ENCODE results near the gene SAMD11. TPM values are rescaled to one million over a fixed set of nuclear protein-coding genes. Genes with fewer than 3 reads are reported as not detected.

The SAMD11 gene
- polyA plus RNA-seq, 2 of the 4 experiments (the other 2 are of a cell fraction): 22.4 to 52.8 TPM

DNA sequence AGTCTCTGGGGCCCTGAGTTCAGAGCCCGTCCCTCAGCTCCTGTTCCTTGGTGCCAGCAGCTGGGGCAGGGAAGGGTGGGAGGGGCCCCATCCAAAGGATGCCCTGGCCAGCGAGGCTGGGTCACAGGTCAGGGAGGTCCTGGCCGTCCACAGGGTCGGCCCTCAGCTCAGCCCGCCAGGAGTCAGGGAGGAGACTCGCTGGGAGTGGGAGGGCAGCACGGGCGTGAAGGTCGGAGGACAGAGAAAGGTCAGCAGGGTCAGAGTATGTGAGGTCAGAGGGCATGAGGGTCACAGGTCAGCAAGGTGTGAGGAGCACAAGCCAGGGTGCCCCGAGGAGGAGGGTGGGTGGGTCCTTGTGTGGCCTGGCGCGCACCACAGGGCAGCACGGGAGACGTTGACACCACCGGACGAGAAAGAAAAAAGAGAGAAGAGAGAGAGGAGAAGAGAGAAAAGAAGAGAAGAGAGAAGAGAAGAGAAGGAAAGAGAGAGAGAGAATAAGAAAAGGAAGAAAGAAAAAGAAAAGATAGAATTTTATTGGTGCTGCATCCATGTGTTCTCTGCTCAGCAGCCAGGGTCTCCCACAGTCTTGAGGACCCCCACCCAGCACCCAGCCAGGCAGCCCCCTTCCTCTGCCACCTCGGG lies 51.1 kb downstream of the SAMD11 start:
- 84% methylated on average over 16 of the region's 17 CpGs for WGBS (ENCODE audit: missing lambda C conversion rate)
- Histone ChIP-seq H3K27ac (no peak overlapping the region; a peak in 1 of 6 replicates), H3K9me3 (no peaks in the 10 kb centered on the region), H3K4me2 (no peak overlapping the region; the same call in 2 of the 3 replicates), H3K4me3 (no peak overlapping the region), H3K4me1 (peaks cover 7% of the 10 kb centered on the region; the same call in 1 of the 3 replicates)
- DNase-seq (ENCODE audit: low read depth in 1 of 2, low spot score in 1 of 2): no peak
- ChIA-PET CTCF (interaction anchor here (0.8 to 3.7 kb wide), 4 partner anchors 8 to 70 kb away, joined by 3 to 26 read pairs (median 8); partner anchors contain the start of genes AGRN and PLEKHN1), POLR2A (no interaction called here)
- TF ChIP-seq RARB (CRISPR knock-in tag; IDR thresholded peaks at IDR 0.05): no peak
- no peak for TF ChIP-seq HOXA7 (CRISPR knock-in tag; IDR thresholded peaks at IDR 0.05)
- no peak for TF ChIP-seq CHD4 (IDR thresholded peaks at IDR 0.05; ENCODE audit: borderline replicate concordance)
- TF ChIP-seq, protein P1, sequence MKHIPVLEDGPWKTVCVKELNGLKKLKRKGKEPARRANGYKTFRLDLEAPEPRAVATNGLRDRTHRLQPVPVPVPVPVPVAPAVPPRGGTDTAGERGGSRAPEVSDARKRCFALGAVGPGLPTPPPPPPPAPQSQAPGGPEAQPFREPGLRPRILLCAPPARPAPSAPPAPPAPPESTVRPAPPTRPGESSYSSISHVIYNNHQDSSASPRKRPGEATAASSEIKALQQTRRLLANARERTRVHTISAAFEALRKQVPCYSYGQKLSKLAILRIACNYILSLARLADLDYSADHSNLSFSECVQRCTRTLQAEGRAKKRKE (CRISPR knock-in tag; IDR thresholded peaks at IDR 0.05; ENCODE audit: low read depth): no peak
- no peak for TF ChIP-seq CEBPB (IDR thresholded peaks at IDR 0.05)
- no peak for TF ChIP-seq BHLHE40 (IDR thresholded peaks at IDR 0.05; ENCODE audit: low read depth, low read length)
- no peak for TF ChIP-seq NFE2L2 (conservative IDR thresholded peaks at IDR 0.05; ENCODE audit: low read length)
- no peak for TF ChIP-seq CBX8 (IDR thresholded peaks at IDR 0.05)
- no peak for TF ChIP-seq RAD21 (conservative IDR thresholded peaks at IDR 0.05 in 1 of 2, IDR thresholded peaks at IDR 0.05 in 1 of 2)
- TF ChIP-seq, protein P2, sequence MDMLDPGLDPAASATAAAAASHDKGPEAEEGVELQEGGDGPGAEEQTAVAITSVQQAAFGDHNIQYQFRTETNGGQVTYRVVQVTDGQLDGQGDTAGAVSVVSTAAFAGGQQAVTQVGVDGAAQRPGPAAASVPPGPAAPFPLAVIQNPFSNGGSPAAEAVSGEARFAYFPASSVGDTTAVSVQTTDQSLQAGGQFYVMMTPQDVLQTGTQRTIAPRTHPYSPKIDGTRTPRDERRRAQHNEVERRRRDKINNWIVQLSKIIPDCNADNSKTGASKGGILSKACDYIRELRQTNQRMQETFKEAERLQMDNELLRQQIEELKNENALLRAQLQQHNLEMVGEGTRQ (IDR thresholded peaks at IDR 0.05): no peak
- no peak for TF ChIP-seq POLR2A (IDR thresholded peaks at IDR 0.05; ENCODE audit: low read length)
- no peak for ATAC-seq
- no peak for FAIRE-seq

DNA sequence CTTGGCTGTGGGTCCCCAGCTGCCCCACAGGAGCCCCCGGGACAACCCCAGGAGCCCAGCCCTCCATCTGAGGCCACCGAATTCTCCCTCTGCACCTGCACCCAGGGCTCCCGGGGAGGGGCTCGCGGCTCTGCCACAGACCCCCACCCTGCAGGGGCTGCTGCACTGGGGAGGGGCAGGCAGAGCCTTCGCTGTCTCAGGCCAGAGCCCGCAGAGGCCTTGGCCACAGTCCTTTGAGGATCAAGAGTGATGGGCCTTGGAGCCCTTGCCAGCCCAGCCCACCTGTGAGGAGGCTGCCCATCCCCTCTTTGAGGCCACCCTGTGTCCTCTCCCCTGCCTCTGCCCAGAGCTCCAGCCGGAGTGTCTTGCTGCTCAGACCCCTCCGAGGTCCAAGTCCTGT lies 51.6 kb downstream of the SAMD11 start:
- DNase-seq (ENCODE audit: low read depth in 1 of 2, low spot score in 1 of 2) (no peak), ATAC-seq (no peak; a peak in 1 of 6 replicates), FAIRE-seq (no peak)
- CTCF ChIA-PET: interaction anchor here (0.6 to 3.7 kb wide), 7 partner anchors 9 to 106 kb away, joined by 3 to 26 read pairs (median 5); partner anchors contain the start of gene PLEKHN1
- TF ChIP-seq KDM1A (IDR thresholded peaks at IDR 0.05; ENCODE audit: low read depth): no peak
- no peak overlapping the region; the same call in 2 of the 3 replicates for H3K4me3 ChIP-seq
- H3K4me2 ChIP-seq: peak overlapping the region; percentile 82
- POLR2A ChIA-PET: interaction anchor here (1.4 kb wide), 1 partner anchor 9 kb away, joined by 14 read pairs; the partner anchor contains the start of gene PLEKHN1
- 86% methylated on average over 3 of the region's 9 CpGs for WGBS (ENCODE audit: missing lambda C conversion rate)
- no peaks in the 10 kb centered on the region for H3K9me3 ChIP-seq
- peaks cover 7% of the 10 kb centered on the region; the same call in 1 of the 3 replicates for H3K4me1 ChIP-seq
- peak overlapping the region in 1 of 2 experiments; percentile 90; a peak in 2 of 6 replicates for H3K27ac ChIP-seq

DNA sequence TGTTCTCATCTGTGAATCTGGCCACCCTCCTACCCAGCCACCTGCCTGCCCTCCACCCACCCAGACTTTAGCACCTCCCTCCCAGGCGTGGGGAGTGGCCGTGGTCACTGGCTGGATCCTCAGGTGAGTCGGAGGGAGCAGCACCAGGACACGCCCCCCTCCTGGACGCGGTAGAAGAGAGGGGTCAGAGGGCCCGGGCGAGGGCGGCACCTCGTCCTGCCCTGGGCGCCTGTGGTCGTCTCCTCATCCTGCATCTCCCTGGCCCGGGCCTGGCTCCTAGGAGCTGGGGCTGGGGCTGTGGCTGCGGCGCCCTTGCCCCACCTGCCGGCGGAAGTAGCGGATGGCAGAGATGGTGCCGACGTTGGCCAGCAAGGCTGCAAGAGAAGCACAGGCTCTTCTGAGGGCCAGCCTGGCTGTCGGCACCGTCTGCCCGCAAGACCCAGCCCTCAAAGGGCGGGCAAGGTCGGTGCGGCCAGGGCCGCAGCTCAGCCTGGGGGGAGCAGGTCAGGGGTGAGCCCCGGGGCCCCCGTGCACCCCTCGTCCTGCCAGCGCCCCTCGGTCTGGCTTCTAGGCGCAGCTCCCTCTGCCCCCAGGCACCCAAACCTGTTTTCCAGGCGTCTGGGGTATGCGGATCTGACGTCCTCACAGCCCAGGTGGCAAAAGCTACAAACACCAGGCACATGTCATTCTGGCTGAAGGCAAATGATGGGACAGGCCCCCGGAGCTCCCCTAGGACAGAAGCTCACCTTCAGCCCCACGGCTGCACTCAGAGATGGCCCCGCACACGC lies 52.4 kb downstream of the SAMD11 start:
- Histone ChIP-seq H3K9me3 (no peaks in the 10 kb centered on the region), H3K4me3 (peak overlapping the region; percentile 38), H3K4me1 (peaks cover 7% of the 10 kb centered on the region; the same call in 1 of the 3 replicates), H3K27ac (peak overlapping the region; percentile 69 to 90), H3K4me2 (peak overlapping the region; percentile 82)
- 6% methylated on average over 6 of the region's 40 CpGs for WGBS (ENCODE audit: missing lambda C conversion rate)
- ATAC-seq: peak; percentile 82 to 94
- TF ChIP-seq HDAC2 (IDR thresholded peaks at IDR 0.05): no peak
- TF ChIP-seq, protein P3, sequence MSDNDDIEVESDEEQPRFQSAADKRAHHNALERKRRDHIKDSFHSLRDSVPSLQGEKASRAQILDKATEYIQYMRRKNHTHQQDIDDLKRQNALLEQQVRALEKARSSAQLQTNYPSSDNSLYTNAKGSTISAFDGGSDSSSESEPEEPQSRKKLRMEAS (IDR thresholded peaks at IDR 0.05): 0 out of 2 replicates have a peak, but pooled peaks have one; percentile 25
- TF ChIP-seq SMC3 (IDR thresholded peaks at IDR 0.05): peak; percentile 58
- TF ChIP-seq GATA3 (IDR thresholded peaks at IDR 0.05; ENCODE audit: borderline replicate concordance): no peak
- TF ChIP-seq, protein P4, sequence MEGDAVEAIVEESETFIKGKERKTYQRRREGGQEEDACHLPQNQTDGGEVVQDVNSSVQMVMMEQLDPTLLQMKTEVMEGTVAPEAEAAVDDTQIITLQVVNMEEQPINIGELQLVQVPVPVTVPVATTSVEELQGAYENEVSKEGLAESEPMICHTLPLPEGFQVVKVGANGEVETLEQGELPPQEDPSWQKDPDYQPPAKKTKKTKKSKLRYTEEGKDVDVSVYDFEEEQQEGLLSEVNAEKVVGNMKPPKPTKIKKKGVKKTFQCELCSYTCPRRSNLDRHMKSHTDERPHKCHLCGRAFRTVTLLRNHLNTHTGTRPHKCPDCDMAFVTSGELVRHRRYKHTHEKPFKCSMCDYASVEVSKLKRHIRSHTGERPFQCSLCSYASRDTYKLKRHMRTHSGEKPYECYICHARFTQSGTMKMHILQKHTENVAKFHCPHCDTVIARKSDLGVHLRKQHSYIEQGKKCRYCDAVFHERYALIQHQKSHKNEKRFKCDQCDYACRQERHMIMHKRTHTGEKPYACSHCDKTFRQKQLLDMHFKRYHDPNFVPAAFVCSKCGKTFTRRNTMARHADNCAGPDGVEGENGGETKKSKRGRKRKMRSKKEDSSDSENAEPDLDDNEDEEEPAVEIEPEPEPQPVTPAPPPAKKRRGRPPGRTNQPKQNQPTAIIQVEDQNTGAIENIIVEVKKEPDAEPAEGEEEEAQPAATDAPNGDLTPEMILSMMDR (IDR thresholded peaks at IDR 0.05): peak; percentile 35; the same call in 2 of the 3 replicates
- peak; percentile 52 to 54 for TF ChIP-seq RAD21 (conservative IDR thresholded peaks at IDR 0.05 in 1 of 2, IDR thresholded peaks at IDR 0.05 in 1 of 2)
- TF ChIP-seq MAZ (IDR thresholded peaks at IDR 0.05; ENCODE audit: borderline replicate concordance, low read depth, low read length): 0 out of 2 replicates have a peak, but pooled peaks have one; percentile 11
- no peak for TF ChIP-seq CEBPB (IDR thresholded peaks at IDR 0.05)
- POLR2A ChIA-PET: interaction anchor here (0.9 to 1.4 kb wide), 5 partner anchors 8 to 35 kb away, joined by 3 to 14 read pairs (median 4); partner anchors contain the start of genes NOC2L and PLEKHN1
- CTCF ChIA-PET: interaction anchor here (0.6 to 3.7 kb wide), 12 partner anchors 8 to 111 kb away, joined by 3 to 26 read pairs (median 3); partner anchors contain the start of gene PLEKHN1
- peak; percentile 80 to 84 for DNase-seq (ENCODE audit: low read depth in 1 of 2, low spot score in 1 of 2)
- FAIRE-seq: no peak
